Transverse colon (tissue), 4 donors: ENCODE results near the gene CDKN2AIP.

Experiments used
- CTCF ChIP-seq, 5 experiments: fragments of 200-600 bp in 3 of 5; fragments of 450-650 bp in 2 of 5; sonication (generic) in 3 of 5; IDR thresholded peaks; 1 replicate in 2 of 5; 2 replicates in 3 of 5; pipeline ENCODE4 v1.5.1; 2016 to 2017; ENCODE audit warnings: antibody characterized with exemption in 5 of 5, inconsistent platforms in 3 of 5, mild to moderate bottlenecking in 2 of 5, moderate library complexity in 1 of 5
- EP300 ChIP-seq: sonication (generic); formaldehyde crosslinking; IDR thresholded peaks from one replicate; pipeline ENCODE4 v1.6.1; 2017; ENCODE audit warnings: antibody characterized with exemption, low read depth
- POLR2A ChIP-seq: fragments of 450-650 bp; IDR thresholded peaks from one replicate; pipeline ENCODE4 v1.6.1; 2016; ENCODE audit warnings: antibody characterized with exemption, mild to moderate bottlenecking, moderate library complexity
- POLR2AphosphoS5 ChIP-seq, 3 donors: sonication (generic); formaldehyde crosslinking; IDR thresholded peaks; one replicate each; pipeline ENCODE4 v1.6.1; 2016; ENCODE audit warnings: antibody characterized with exemption in 3 of 3

- TF ChIP-seq CTCF (IDR thresholded peaks at IDR 0.05) (no peak), POLR2A (no peak), POLR2AphosphoS5 (IDR thresholded peaks at IDR 0.05) (no peak), EP300 (no peak)
Observed at GRCh38 chr4:183449193-183449882, 4.9 kb downstream of the CDKN2AIP start.
